Smooth muscle cell of the coronary artery (primary cell): Measurements from ENCODE around the gene CLDN16. TPM values are rescaled to one million over a fixed set of nuclear protein-coding genes. Genes with fewer than 3 reads are reported as not detected.

Source experiments
- total RNA-seq: library from RNA; depleted of rRNA; stranded (reverse); fragments of >200 nt; gene quantifications from 2 replicates; pipeline ENCODE4 v1.2.3, GENCODE V29; 2014; ENCODE audit warnings: low replicate concordance

The CLDN16 gene, protein sequence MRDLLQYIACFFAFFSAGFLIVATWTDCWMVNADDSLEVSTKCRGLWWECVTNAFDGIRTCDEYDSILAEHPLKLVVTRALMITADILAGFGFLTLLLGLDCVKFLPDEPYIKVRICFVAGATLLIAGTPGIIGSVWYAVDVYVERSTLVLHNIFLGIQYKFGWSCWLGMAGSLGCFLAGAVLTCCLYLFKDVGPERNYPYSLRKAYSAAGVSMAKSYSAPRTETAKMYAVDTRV
- under 0.01 TPM in 1 of 2 replicates, not detected in the other for total RNA-seq

DNA sequence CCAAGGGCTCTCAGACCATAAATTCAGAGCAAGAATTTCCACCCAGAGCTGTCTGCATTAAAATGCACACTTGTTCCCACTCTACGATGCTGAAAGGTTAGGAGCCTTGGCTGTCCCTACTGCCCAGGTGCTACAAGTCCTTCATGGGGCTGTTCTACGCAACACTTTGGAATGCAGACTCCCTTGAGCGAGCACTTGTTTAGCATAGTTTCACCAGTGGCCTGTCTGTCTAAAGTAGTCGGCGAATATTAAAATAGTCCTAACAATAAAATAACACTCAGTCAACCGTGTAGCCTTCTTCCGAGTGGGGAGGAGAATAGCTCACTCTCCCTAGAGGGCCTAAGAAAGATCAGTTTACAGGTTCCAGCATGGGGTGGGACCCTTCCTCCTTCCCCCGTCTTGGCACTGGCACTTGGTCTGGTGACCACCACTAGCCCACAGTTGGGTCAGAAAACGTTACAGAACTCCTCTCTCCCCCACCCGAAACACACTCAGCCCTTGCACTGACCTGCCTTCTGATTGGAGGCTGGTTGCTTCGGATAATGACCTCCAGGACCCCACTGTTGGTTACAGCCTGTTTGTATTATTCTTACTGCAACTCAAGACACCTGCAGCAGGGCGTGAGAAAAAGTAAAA, at the start of gene CLDN16:
Gene CLDN16, plus strand, starts transcription at position 586 of the 636 bp plus-strand sequence. CDS start 167 bp downstream, outside the sequence.

DNA sequence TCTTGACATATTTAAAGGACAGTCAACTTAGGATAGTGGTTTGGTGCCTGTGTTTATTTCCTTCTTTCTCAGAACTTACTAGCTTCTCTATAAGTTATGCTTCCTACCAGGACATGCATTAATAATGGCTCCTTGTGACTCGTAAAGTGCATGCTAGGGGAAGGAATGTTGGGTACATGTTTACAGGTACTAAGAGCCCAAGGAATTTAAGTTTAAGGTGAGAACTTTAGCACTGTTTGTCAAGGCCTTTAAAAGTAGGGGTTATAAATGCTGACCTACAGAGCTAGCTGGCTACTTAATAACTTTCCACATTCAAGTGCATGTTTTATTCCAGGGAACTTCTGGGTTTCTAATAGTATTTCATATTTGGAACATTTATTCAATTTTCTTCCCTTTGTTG, 61.8 kb downstream of the CLDN16 start, which contains the start of gene TMEM207:
Gene TMEM207, minus strand, starts transcription at position 101 of the 400 bp plus-strand sequence. Its CDS starts 92 bp downstream, at position 9.

Other genes with a start within 250 kb of the CLDN16 start
- 0.08 and 0.12 TPM in 2 replicates for gene CLDN1, start 65.7 kb upstream of the CLDN16 start, total RNA-seq
- not detected in 2 replicates for gene TMEM207, start 61.7 kb downstream of the CLDN16 start, total RNA-seq
- 15.9 and 18.2 TPM in 2 replicates for gene IL1RAP, start 125.9 kb downstream of the CLDN16 start, total RNA-seq